DOHH2 (cell line): ENCODE measurements around the gene NOL3.

Source experiments
- H3F3A ChIP-seq: fragments of 200-600 bp; sonication (generic), shearing (Covaris generic); 2 replicates; pipeline ENCODE4 v1.6.0; 2016; ENCODE audit warnings: antibody characterized with exemption, mild to moderate bottlenecking; ENCODE audit not compliant: control insufficient read depth, insufficient read depth
- H3K27ac ChIP-seq: fragments of 200-600 bp; sonication (generic); 2 replicates; pipeline ENCODE4 v1.5.1; 2014; ENCODE audit warnings: low read depth, mild to moderate bottlenecking, low read length, moderate library complexity
- H3K27me3 ChIP-seq: fragments of 200-600 bp; sonication (generic); 2 replicates; pipeline ENCODE4 v1.6.1; 2014; ENCODE audit warnings: mild to moderate bottlenecking, low read length, mixed read lengths; ENCODE audit not compliant: control insufficient read depth
- H3K36me3 ChIP-seq: fragments of 200-600 bp; sonication (generic); 2 replicates; pipeline ENCODE4 v1.6.1; 2014; ENCODE audit warnings: mild to moderate bottlenecking, low read length, moderate library complexity, mixed read lengths; ENCODE audit not compliant: control insufficient read depth
- H3K4me1 ChIP-seq: fragments of 200-600 bp; sonication (generic); 2 replicates; pipeline ENCODE4 v1.6.1; 2014; ENCODE audit warnings: mild to moderate bottlenecking, low read length, mixed read lengths; ENCODE audit not compliant: control insufficient read depth
- H3K4me2 ChIP-seq: fragments of 200-600 bp; sonication (generic); 2 replicates; pipeline ENCODE4 v1.6.0; 2014; ENCODE audit warnings: mild to moderate bottlenecking, low read length, moderate library complexity
- H3K4me3 ChIP-seq: fragments of 200-600 bp; sonication (generic); 2 replicates; pipeline ENCODE4 v1.5.1; 2014; ENCODE audit warnings: mild to moderate bottlenecking, low read length, mixed read lengths
- H3K79me2 ChIP-seq: fragments of 200-600 bp; sonication (generic); 2 replicates; pipeline ENCODE4 v1.6.1; 2014; ENCODE audit warnings: mild to moderate bottlenecking, low read length, mixed read lengths; ENCODE audit not compliant: control insufficient read depth
- H3K9me2 ChIP-seq: fragments of 200-600 bp; sonication (generic); replicated peaks from 2 replicates; pipeline ENCODE4 v1.6.1; 2014; ENCODE audit warnings: mild to moderate bottlenecking, low read length, mixed read lengths; ENCODE audit not compliant: control insufficient read depth
- H3K9me3 ChIP-seq: fragments of 200-600 bp; sonication (generic); 2 replicates; pipeline ENCODE4 v1.6.1; 2014; ENCODE audit warnings: antibody characterized with exemption, low read length, mixed read lengths; ENCODE audit not compliant: control insufficient read depth, insufficient read depth
- H4K20me1 ChIP-seq: fragments of 200-600 bp; sonication (generic); 2 replicates; pipeline ENCODE4 v1.6.0; 2014; ENCODE audit warnings: low read depth, mild to moderate bottlenecking, antibody characterized with exemption, low read length, moderate library complexity; ENCODE audit not compliant: control insufficient read depth, insufficient read depth
- CTCF ChIP-seq: fragments of 200-600 bp; sonication (generic); IDR thresholded peaks from one replicate; pipeline ENCODE4 v1.5.1; 2014; ENCODE audit warnings: antibody characterized with exemption, mild to moderate bottlenecking, low read depth, low read length; ENCODE audit not compliant: poor library complexity, severe bottlenecking
- EZH2phosphoT487 ChIP-seq: fragments of 200-600 bp; sonication (generic); IDR thresholded peaks from 2 replicates; pipeline ENCODE4 v1.6.1; 2017; ENCODE audit warnings: borderline replicate concordance, mild to moderate bottlenecking, antibody characterized with exemption, low read length, moderate library complexity, mixed read lengths

Gene NOL3

GRCh38 chr16:67201411-67202345 is 31.3 kb downstream of the NOL3 start:
- no peak overlapping the region for H3K27ac ChIP-seq
- H3K4me2 ChIP-seq = no peak overlapping the region

GRCh38 chr16:67202426-67202825 is 32.1 kb downstream of the NOL3 start:
- Histone ChIP-seq H3K9me2 (no peaks in the 10 kb centered on the region), H3F3A (no peaks in the 10 kb centered on the region; the same call in 1 of the 2 replicates), H3K36me3 (peaks cover 59% of the 10 kb centered on the region), H4K20me1 (no peaks in the 10 kb centered on the region), H3K4me2 (no peak overlapping the region), H3K79me2 (no peaks in the 10 kb centered on the region), H3K27ac (no peak overlapping the region), H3K4me1 (no peaks in the 10 kb centered on the region), H3K4me3 (no peak overlapping the region), H3K9me3 (no peaks in the 10 kb centered on the region), H3K27me3 (no peaks in the 10 kb centered on the region)
- TF ChIP-seq CTCF (no peak), EZH2phosphoT487 (no peak)

More at GRCh38 chr16:67201411-67202345, 31.3 kb downstream of the NOL3 start:
- H3K4me1 ChIP-seq = no peaks in the 10 kb centered on the region
- H4K20me1 ChIP-seq = no peaks in the 10 kb centered on the region
- H3K79me2 ChIP-seq = peaks cover 4% of the 10 kb centered on the region; the same call in 1 of the 2 replicates
- no peaks in the 10 kb centered on the region for H3K27me3 ChIP-seq
- no peaks in the 10 kb centered on the region for H3K9me2 ChIP-seq
- no peaks in the 10 kb centered on the region for H3K9me3 ChIP-seq
- TF ChIP-seq EZH2phosphoT487 (no peak), CTCF (no peak)
- no peak overlapping the region for H3K4me3 ChIP-seq
- peaks cover 66% of the 10 kb centered on the region for H3K36me3 ChIP-seq
- no peaks in the 10 kb centered on the region; the same call in 1 of the 2 replicates for H3F3A ChIP-seq

- Histone ChIP-seq H4K20me1 (no peaks in the 10 kb centered on the region), H3K36me3 (peaks cover 53% of the 10 kb centered on the region), H3K27ac (no peak overlapping the region), H3K4me3 (no peak overlapping the region), H3K4me2 (no peak overlapping the region), H3K9me2 (no peaks in the 10 kb centered on the region), H3K27me3 (no peaks in the 10 kb centered on the region), H3F3A (no peaks in the 10 kb centered on the region; the same call in 1 of the 2 replicates), H3K9me3 (no peaks in the 10 kb centered on the region), H3K4me1 (no peaks in the 10 kb centered on the region), H3K79me2 (no peaks in the 10 kb centered on the region)
- TF ChIP-seq EZH2phosphoT487 (no peak), CTCF (no peak)
These were observed 32.7 kb downstream of the NOL3 start for GRCh38 chr16:67202956-67203493.
